Activated CD8-positive, alpha-beta memory T cell treated with anti-CD3 and anti-CD28 coated beads, Interleukin-2, amount 50 U/mL, for 1 hour (primary cell): ENCODE measurements around the gene TMEM117.
"Not testable (repeated sequence)": the region's sequence is repeated elsewhere in the genome, so short reads cannot be mapped to it uniquely, and the experiment has no call there.

ENCODE experiments used
- DNase-seq: peaks from one replicate; pipeline ENCODE4 v3.0.0-alpha.2; 2020; ENCODE audit errors: extremely low read depth

Gene TMEM117

GRCh38 chr12:43840338-43840737 is 4.5 kb downstream of the TMEM117 start:
- DNase-seq, result no peak

DNA sequence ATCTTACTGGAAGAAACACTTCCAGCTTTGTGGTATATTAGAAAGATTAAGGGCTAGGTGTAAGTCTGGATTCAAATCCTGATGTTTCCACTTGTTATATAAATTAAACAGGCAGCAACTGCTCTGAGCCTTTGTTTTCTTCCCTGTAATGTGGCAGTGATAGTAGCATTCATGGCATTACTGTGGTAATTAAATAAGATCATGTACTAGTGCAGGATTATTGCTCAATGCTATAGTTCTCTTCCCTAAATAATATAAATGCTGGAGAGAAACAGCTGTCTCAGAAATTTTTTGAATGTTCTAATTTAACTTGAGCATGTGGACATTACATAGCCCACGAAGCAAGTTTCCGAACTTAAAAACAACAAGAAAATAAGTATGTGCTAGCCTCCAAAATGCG is 5.4 kb downstream of the TMEM117 start:
- DNase-seq, result no peak

DNA sequence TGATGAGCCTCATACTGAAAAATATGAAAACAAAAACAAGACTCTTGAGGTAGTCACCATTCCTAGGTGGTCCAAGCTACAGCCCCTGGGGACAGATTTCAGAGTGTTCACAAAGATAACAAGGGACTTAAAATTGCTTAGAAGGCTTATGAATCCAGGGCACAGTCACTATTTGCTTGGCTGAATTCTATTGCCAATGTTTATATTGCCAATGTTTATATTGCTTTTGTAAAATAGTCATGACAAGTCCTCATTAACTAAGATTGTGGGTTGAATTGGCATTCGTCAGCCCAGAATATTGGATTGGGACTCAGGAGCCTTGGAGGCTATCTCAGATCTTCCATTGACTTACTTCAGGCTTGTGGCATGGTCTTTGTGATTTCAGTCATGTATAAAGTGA is 6.4 kb downstream of the TMEM117 start:
- no peak for DNase-seq

DNA sequence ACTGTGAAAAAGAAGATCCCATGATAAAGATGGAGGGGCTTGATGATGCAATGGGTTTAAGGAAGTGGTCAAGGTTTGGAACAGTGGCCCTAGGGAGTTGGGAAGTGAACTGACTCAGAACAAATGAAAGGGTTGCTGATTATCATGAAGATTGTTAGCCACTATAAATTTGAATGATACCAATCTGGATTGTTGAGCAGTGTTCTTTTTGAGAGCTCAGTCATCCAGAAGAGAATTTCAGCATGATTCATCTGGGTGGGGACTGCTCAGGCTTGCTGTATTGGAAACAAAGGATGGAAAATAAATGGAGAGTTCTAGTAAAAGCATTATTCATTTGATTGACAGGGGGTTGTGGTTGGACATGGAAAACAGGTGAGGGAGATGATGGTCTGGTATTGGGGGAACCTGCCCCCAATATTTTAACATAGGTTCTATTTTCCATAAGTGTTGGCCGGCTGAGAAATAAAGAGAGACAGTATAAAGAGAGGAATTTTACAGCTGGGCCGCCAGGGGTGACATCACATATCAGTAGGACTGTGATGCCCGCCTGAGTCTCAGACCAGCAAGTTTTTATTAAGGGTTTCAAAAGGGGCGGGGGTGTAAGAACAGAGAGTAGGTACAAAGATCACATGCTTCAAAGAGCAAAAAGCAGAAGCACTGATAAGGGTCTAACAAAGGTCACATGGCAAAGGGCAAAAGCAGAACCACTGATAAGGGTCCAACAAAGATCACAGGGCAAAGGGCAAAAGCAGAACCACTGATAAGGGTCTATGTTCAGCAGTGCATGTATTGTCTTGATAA is 11.7 kb downstream of the TMEM117 start:
- not testable (repeated sequence) for DNase-seq

GRCh38 chr12:43848226-43848507 is 12.3 kb downstream of the TMEM117 start:
- DNase-seq, result no peak

GRCh38 chr12:43848786-43849185 is 12.9 kb downstream of the TMEM117 start:
- DNase-seq, result no peak

DNA sequence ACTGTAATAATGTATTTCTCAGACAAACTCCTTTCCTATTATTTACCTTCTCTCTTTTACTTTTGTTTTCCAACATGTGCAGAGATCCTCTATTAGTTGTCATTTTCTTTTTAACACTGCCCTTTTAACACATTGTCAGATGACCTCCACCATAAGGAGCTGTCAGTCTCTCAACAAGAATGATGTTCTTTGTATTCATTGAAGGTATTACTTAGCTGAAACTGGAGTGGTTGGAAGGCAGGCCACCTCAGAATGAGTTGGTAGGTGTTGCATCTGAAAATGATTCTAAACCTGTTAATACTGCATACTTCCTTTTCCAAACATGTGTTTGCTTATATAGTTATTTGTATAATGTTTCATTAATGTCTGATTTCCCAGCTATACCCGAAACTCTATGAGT is 16.9 kb downstream of the TMEM117 start:
- no peak for DNase-seq

GRCh38 chr12:43856972-43857371 is 21.1 kb downstream of the TMEM117 start:
- DNase-seq, result no peak

DNA sequence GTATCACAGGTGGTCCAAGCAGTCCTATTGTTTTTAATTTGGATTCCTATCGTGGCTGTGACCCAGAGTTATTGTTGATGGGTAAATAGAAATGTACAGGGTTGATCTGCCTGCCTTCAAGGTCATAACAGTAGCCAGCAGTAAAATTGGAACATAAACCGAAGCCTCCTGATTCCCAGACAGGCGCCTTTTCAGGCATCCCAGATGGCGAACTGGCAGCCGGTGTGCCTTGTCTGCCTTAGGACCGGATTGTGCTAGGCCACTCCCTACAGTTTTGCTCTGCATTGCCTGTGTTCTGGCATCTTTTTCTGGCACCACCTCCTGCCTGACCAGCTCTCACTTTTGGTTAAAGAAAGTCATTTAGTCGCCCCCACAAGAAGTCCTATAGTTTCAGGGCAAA is 22.2 kb downstream of the TMEM117 start:
- no peak for DNase-seq

DNA sequence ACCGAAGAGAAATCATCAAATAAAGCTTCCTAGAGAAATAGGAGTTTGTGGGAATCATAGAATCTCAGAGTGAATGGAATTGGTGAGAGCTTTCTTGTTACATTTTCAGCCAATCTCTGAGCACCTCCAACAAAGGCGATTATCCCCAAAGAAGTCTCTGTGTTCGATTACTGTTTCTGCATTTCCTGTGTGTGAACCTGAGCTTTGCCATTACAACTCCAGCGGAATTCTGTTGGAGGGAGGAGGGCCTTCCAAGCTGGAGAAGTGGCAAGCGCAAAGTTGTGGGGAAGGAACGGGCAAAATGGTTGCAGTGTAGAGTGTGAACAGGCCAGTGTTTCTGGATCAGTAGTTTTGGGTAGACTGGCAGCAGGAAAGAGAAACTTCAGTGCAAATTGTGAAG is 23.1 kb downstream of the TMEM117 start:
- no peak for DNase-seq

DNA sequence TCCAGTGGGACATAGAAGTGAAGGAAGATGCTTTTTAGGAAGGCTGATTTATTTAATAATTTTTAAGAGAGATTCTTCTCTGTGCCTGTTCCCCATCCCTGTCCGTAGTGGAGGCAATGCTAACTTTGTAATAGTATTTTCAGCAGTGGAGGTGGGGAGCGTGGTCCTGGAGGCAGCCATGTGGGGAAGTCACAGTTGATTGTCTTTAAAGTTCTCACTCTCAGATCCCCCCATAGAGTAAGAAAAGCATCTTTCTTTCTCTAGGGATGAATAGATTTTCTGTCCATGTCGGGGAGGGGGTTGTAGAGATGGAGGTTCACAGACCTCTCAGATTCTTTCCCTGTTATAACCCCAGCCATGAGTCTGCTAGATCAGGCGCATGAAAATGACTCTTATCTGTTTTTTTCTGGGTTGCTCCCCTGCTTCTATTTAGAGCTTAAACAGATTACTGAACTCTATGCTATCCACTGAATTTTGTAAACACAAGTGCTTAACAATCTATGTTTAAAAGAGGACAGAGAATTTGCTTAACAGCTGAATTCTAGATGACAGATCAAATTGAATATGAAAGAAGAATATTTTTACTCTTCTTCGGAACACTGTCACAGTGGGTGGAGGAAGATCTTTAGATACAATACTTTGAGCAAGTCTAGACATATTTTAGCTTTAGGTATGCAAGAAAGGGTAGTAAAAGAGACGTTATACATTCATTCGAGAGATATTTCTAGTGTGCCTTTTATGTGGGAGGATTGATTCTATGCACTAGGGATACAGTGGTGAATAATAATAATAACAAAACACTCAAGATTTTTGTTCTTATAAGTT is 25.3 kb downstream of the TMEM117 start:
- DNase-seq, result no peak

DNA sequence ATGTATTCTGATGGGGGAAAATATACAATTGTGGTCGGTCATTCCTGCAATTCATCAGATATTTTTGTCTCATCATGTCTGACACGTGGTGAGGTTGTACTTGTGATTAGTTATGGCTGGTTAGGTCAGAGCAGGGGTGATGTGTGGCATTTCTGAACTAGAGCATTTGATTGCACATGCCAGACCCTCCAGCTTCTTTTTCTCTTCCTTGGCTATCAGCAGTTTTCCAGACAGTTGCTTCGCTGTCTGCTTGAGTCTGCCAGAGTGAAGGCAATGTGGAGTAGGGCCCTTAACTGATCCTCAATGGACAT is 25.9 kb downstream of the TMEM117 start:
- no peak for DNase-seq

GRCh38 chr12:43863770-43864366 is 28.0 kb downstream of the TMEM117 start:
- no peak for DNase-seq

GRCh38 chr12:43864557-43864956 is 28.7 kb downstream of the TMEM117 start:
- not testable (repeated sequence) for DNase-seq

DNA sequence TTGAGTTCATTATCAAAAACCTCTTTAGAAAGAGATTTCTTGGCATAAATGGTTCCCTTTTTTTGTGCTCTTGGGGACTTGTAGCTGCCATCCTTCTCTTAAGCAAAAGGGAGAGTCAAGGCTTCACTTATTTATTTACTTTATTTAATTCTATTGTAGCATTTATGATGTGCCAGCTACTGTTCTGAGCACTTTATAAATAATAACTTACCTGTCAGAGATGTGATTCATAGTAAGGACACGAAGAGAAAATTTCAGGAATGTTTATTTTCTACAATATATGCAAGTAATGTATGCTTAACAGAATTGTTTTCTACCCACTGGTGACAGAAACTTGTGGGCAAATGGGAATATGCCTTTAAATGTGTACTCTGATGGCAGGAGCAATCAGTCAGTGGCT is 33.3 kb downstream of the TMEM117 start:
- no peak for DNase-seq

DNA sequence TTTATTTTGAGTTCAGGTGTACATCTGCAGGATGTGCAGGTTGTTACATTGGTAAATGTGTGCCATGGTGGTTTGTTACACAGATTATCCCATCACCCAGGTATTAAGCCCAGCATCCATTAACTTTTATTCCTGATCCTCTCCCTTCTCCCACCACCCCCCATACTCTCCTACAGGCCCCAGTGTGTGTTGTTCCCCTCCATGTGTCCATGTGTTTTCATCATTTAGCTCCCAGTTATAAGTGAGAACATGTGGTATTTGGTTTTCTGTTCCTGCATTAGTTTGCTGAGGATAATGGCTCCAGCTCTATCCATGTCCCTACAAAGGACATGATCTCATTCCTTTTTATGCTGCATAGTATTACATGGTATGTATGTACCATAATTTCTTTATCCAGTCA is 33.9 kb downstream of the TMEM117 start:
- not testable (repeated sequence) for DNase-seq

GRCh38 chr12:43871258-43871657 is 35.4 kb downstream of the TMEM117 start:
- DNase-seq, result not testable (repeated sequence)

DNA sequence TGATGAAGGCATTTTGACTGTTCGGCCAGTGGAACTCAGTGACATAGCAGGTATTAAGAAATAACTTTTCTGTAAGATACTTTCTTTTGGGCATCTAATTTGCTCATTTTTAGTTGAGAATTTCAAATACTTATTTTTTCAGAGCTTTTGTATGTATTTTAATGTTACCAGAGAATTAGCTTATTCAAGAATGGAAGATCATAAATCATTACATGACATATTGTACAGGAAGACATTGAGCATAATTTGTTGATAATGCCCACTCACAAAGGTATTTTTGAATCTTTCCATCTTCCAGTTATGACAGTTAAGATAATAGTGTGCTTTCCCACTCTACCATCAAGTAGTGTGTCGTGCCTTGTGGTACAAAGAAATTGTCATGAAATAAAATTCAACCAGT is 36.5 kb downstream of the TMEM117 start:
- DNase-seq, result no peak

GRCh38 chr12:43878050-43878449 is 42.2 kb downstream of the TMEM117 start:
- DNase-seq, result no peak

DNA sequence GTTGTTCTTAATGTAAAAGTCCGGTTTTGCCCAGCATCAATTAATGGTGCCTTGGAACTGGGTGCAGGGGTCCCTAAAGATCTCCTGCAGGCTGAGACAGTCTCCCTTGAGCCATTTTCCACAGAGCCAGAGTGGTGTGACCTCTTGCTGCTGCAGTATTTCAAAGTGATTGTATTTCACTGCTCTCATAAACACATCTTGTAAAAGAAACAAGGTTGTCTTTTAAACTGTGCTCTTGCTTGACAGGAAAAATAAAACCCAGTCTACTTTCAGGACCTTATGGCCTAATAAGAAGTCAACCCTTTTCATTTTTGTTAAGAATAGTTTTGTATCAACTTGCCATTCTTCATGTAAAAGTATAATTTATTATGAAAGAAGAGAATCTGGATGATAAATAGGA is 44.7 kb downstream of the TMEM117 start:
- no peak for DNase-seq

GRCh38 chr12:43882578-43883178 is 46.8 kb downstream of the TMEM117 start:
- peak; percentile 9 for DNase-seq

DNA sequence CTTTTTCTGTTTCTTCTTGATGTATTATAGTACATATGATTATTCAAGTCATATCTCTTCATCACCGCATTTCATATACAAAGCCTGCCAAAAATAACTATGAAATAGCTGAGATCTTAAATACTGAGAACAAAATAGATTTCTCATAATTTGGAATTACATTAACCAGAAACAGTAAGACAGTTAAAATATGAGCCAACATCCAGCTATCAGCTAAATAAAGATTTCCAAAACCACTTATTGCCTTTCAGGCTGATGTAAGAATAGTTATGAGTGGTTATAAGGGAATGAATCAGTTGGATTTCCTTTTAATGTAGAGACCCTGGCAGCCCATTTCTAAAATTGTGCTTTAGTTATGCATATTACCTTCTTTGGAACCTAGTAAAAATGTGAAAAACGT is 47.4 kb downstream of the TMEM117 start:
- no peak for DNase-seq

DNA sequence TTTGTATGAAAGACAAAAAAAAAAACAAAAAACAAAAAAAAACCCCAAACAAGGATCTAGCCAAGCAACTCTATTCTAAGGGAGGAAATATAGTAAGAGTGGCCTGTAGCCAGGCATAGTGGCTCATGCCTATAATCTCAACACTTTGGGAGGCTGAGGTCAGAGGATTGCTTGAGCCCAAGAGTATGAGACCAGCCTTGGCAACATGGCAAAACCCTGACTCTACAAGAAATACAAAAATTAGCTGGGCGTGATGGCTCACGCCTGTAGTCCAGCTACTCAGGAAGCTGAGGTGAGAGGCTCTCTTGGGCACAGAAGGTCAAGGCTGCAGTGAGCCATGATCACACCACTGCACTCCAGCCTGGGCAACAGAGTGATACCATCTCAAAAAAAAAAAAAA is 47.9 kb downstream of the TMEM117 start:
- DNase-seq, result no peak
